ENCODE data around the gene SLC43A2. TPM values are rescaled to one million over a fixed set of nuclear protein-coding genes. Genes with fewer than 3 reads are reported as not detected.

Gene SLC43A2
- polyA plus RNA-seq, 1 of the 3 experiments (the other 2 are of a cell fraction) = 9.8 TPM

DNA sequence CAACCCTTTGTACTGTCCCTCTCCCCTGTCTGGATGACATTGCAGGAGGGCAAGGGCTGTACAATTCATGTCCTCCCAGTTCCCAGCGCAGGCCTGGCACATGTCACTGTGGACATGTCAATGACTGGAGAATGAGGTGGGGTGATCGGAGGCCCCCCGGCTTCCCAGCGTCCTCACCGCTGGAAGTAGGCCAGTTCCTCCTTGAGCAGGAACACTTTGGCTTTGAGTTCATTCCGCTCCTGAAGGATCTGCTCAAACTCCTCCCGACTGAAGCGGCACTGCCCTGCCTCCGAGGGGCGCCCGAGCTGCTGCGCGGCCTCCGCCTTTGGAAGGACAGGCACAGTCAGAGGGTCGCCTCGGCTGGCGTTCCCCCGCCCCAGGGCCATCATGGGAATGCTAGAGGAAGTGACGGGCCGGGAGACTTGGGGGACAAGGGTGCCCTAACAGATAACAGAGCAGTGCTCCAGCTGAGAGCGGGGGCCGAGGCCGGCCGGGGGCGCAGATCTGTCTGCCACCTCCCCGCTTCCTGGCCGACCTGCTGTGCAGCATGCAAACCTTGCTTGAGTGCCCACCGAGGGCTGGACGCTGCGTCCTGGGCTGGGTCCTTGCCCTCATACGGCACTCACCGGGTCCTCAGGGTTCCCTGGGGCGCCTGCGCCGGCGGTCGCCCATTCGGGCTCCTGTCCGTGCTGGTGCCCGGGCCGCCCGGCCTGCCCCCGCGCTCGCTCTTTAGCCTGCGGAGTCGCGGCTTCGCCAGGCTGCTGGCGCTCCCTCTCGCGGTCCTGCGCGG, 19.7 kb upstream of the SLC43A2 start (continued):
- TF ChIP-seq REST (IDR thresholded peaks at IDR 0.05; ENCODE audit: low read depth, low read length) (no peak), NRF1 (IDR thresholded peaks at IDR 0.05; ENCODE audit: low read depth, low read length) (peak; percentile 52), MXI1 (IDR thresholded peaks at IDR 0.05; ENCODE audit: low read depth, low read length) (no peak; the same call in 1 of the 2 replicates), EZH2phosphoT487 (IDR thresholded peaks at IDR 0.05; ENCODE audit: borderline replicate concordance, low read depth) (no peak)

GRCh38 chr17:1647802-1648171, 19.2 kb upstream of the SLC43A2 start:
- Histone ChIP-seq H2AFZ (ENCODE audit: low read depth) (no peak overlapping the region), H3K9ac (no peak overlapping the region), H3K27me3 (ENCODE audit: insufficient read depth) (no peaks in the 10 kb centered on the region), H3K9me3 (no peaks in the 10 kb centered on the region), H3F3A (replicated peaks; ENCODE audit: insufficient read depth) (peaks cover 32% of the 10 kb centered on the region), H3K4me1 (ENCODE audit: control insufficient read depth in 1 of 2, insufficient read depth in 2 of 2, low read depth in 1 of 2, low read length in 1 of 2) (peaks cover 13 to 23% of the 10 kb centered on the region in 2 experiments; a peak in 2 of 4 replicates), H3K4me2 (no peak overlapping the region), H3K4me3 (ENCODE audit: low read depth in 2 of 2, low read length in 1 of 2) (no peak overlapping the region; a peak in 1 of 4 replicates), H3K9me2 (no peaks in the 10 kb centered on the region), H3K36me3 (replicated peaks in 1 of 2; ENCODE audit: control insufficient read depth in 1 of 2, insufficient read depth in 2 of 2, low read length in 1 of 2) (peaks cover 20 to 25% of the 10 kb centered on the region in 2 experiments), H3K79me2 (ENCODE audit: insufficient read depth) (no peaks in the 10 kb centered on the region), H4K20me1 (ENCODE audit: insufficient read depth) (no peaks in the 10 kb centered on the region), H3K27ac (ENCODE audit: low read depth in 2 of 2, low read length in 1 of 2) (no peak overlapping the region)
- WGBS (ENCODE audit: low lambda C conversion rate) = 89% methylated on average over 5 of the region's 11 CpGs
- no peak for DNase-seq
- no peak for TF ChIP-seq TEAD4 (IDR thresholded peaks at IDR 0.05; ENCODE audit: borderline replicate concordance, insufficient read depth)
- TF ChIP-seq TAF1 (IDR thresholded peaks at IDR 0.05; ENCODE audit: borderline replicate concordance, low read depth, low read length) = no peak
- no peak for TF ChIP-seq RFX5 (IDR thresholded peaks at IDR 0.05; ENCODE audit: low read length)
- no peak for TF ChIP-seq CHD2 (IDR thresholded peaks at IDR 0.05; ENCODE audit: low read length, partially characterized antibody)
- TF ChIP-seq, protein P1, sequence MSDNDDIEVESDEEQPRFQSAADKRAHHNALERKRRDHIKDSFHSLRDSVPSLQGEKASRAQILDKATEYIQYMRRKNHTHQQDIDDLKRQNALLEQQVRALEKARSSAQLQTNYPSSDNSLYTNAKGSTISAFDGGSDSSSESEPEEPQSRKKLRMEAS (IDR thresholded peaks at IDR 0.05; ENCODE audit: low read depth) = no peak
- TF ChIP-seq POLR2AphosphoS5 (IDR thresholded peaks at IDR 0.05; ENCODE audit: low read depth, low read length) = no peak
- TF ChIP-seq FOXJ3 (CRISPR knock-in tag; IDR thresholded peaks at IDR 0.05) = no peak
- TF ChIP-seq JUND (IDR thresholded peaks at IDR 0.05) = no peak
- no peak for TF ChIP-seq USF2 (IDR thresholded peaks at IDR 0.05; ENCODE audit: borderline replicate concordance, low read depth, low read length)
- no peak for TF ChIP-seq FOSL2 (IDR thresholded peaks at IDR 0.05; ENCODE audit: borderline replicate concordance, low read depth)
- no peak for TF ChIP-seq SIN3A (IDR thresholded peaks at IDR 0.05; ENCODE audit: borderline replicate concordance, low read depth, low read length)
- TF ChIP-seq, protein P2, sequence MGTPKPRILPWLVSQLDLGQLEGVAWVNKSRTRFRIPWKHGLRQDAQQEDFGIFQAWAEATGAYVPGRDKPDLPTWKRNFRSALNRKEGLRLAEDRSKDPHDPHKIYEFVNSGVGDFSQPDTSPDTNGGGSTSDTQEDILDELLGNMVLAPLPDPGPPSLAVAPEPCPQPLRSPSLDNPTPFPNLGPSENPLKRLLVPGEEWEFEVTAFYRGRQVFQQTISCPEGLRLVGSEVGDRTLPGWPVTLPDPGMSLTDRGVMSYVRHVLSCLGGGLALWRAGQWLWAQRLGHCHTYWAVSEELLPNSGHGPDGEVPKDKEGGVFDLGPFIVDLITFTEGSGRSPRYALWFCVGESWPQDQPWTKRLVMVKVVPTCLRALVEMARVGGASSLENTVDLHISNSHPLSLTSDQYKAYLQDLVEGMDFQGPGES (IDR thresholded peaks at IDR 0.05; ENCODE audit: low read depth, low read length) = no peak
- no peak for TF ChIP-seq YY1 (IDR thresholded peaks at IDR 0.05; ENCODE audit: low read depth)
- TF ChIP-seq, protein P3, sequence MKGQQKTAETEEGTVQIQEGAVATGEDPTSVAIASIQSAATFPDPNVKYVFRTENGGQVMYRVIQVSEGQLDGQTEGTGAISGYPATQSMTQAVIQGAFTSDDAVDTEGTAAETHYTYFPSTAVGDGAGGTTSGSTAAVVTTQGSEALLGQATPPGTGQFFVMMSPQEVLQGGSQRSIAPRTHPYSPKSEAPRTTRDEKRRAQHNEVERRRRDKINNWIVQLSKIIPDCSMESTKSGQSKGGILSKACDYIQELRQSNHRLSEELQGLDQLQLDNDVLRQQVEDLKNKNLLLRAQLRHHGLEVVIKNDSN (IDR thresholded peaks at IDR 0.05; ENCODE audit: borderline replicate concordance, low read depth) = no peak
- TF ChIP-seq REST (IDR thresholded peaks at IDR 0.05; ENCODE audit: low read depth, low read length) = no peak
- no peak for TF ChIP-seq RXRA (IDR thresholded peaks at IDR 0.05; ENCODE audit: borderline replicate concordance, low read depth)
- CTCF ChIA-PET = interaction anchor here (0.6 to 6.8 kb wide), 14 partner anchors 8 to 75 kb away, joined by 3 to 65 read pairs (median 6); partner anchors contain the start of genes PRPF8 and SLC43A2
- POLR2A ChIA-PET = interaction anchor here (2.4 kb wide), 1 partner anchor 19 kb away, joined by 12 read pairs; the partner anchor contains the start of gene SLC43A2

All from SK-N-SH (cell line).